PC-3 (cell line): ENCODE data around the gene SLC25A26. TPM values are rescaled to one million over a fixed set of nuclear protein-coding genes. Genes with fewer than 3 reads are reported as not detected.
A peak's percentile ranks its signal among the peaks of the same experiment; 100 is the strongest.
"Not testable (repeated sequence)": the region's sequence is repeated elsewhere in the genome, so short reads cannot be mapped to it uniquely, and the experiment has no call there.

Source experiments
- ATAC-seq: fragments of 200-7000 bp; cut with Tn5 transposase; 2 replicates; pipeline ENCODE4 v1.9.1; 2020; ENCODE audit warnings: mild to moderate bottlenecking, moderate library complexity
- BruUV-seq: library from RNA; stranded (reverse); fragments of 400-500 nt; replicated peaks from 2 replicates; lab custom pipeline; 2021; lab: Mats Ljungman, UMichigan
- CTCF ChIA-PET: fragments of 300-600 bp; sonication (Branson Sonifier 250); formaldehyde crosslinking; loops from one replicate; lab custom pipeline; 2022; ENCODE audit warnings: antibody characterized with exemption; lab: Charles Lee
- POLR2A ChIA-PET: fragments of 300-600 bp; sonication (Branson Sonifier 250); formaldehyde crosslinking; loops from one replicate; lab custom pipeline; 2022; ENCODE audit warnings: antibody characterized with exemption; ENCODE audit not compliant: unreplicated experiment; lab: Charles Lee
- DNase-seq: peaks from one replicate; pipeline ENCODE4 v3.0.0-alpha.2; 2015
- H2AFZ ChIP-seq: fragments of 300-600 bp; sonication (generic); 2 replicates; pipeline ENCODE4 v1.6.0; 2016; ENCODE audit warnings: antibody characterized with exemption, low read length
- H3F3A ChIP-seq: fragments of 300-600 bp; sonication (generic); one replicate; pipeline ENCODE4 v1.6.0; 2017; ENCODE audit warnings: antibody characterized with exemption, low read length, control low read depth, mild to moderate bottlenecking; ENCODE audit not compliant: unreplicated experiment
- H3K27ac ChIP-seq: fragments of 300-600 bp; sonication (generic); 2 replicates; pipeline ENCODE4 v1.5.1; 2016; ENCODE audit warnings: mild to moderate bottlenecking, low read length
- H3K27me3 ChIP-seq: fragments of 300-600 bp; sonication (generic); 2 replicates; pipeline ENCODE4 v1.6.1; 2016; ENCODE audit warnings: low read length, mixed read lengths
- H3K36me3 ChIP-seq: fragments of 300-600 bp; sonication (generic); 2 replicates; pipeline ENCODE4 v1.6.1; 2016; ENCODE audit warnings: low read depth, mixed run types, low read length, mixed read lengths
- H3K4me1 ChIP-seq: fragments of 300-600 bp; sonication (generic); 2 replicates; pipeline ENCODE4 v1.5.1; 2016; ENCODE audit warnings: low read length; ENCODE audit not compliant: insufficient read depth
- H3K4me2 ChIP-seq: fragments of 300-600 bp; sonication (generic); 2 replicates; pipeline ENCODE4 v1.6.0; 2016; ENCODE audit warnings: low read length
- H3K4me3 ChIP-seq: fragments of 300-600 bp; sonication (generic); 2 replicates; pipeline ENCODE4 v1.5.1; 2016; ENCODE audit warnings: mild to moderate bottlenecking, low read length, mixed read lengths
- H3K79me2 ChIP-seq: fragments of 300-600 bp; sonication (generic); 2 replicates; pipeline ENCODE4 v1.6.1; 2017; ENCODE audit warnings: low read length, mixed read lengths
- H3K9ac ChIP-seq: fragments of 300-600 bp; sonication (generic); 2 replicates; pipeline ENCODE4 v1.6.0; 2016; ENCODE audit warnings: mild to moderate bottlenecking, low read length
- H3K9me2 ChIP-seq: fragments of 300-600 bp; sonication (generic); replicated peaks from 2 replicates; pipeline ENCODE4 v1.6.1; 2016; ENCODE audit warnings: mixed run types, low read length, mixed read lengths
- H3K9me3 ChIP-seq: fragments of 300-600 bp; sonication (generic); 2 replicates; pipeline ENCODE4 v1.6.1; 2016; ENCODE audit warnings: low read length, mixed read lengths
- H4K20me1 ChIP-seq: fragments of 300-600 bp; sonication (generic); 2 replicates; pipeline ENCODE4 v1.6.1; 2016; ENCODE audit warnings: low read length, mixed read lengths
- EZH2 ChIP-seq: fragments of 300-600 bp; sonication (generic); IDR thresholded peaks from one replicate; pipeline ENCODE4 v1.6.1; 2017; ENCODE audit warnings: antibody characterized with exemption, mild to moderate bottlenecking, low read length; ENCODE audit not compliant: unreplicated experiment
- EZH2phosphoT487 ChIP-seq: fragments of 300-600 bp; sonication (generic); IDR thresholded peaks from 2 replicates; pipeline ENCODE4 v1.6.1; 2018; ENCODE audit warnings: mild to moderate bottlenecking, antibody characterized with exemption, low read length, borderline replicate concordance
- intact Hi-C: fragments of 100-400 bp; cut with micrococcal nuclease; formaldehyde crosslinking; loops from 2 replicates; pipeline ENCODE4 v1.9.0; 2023
- total RNA-seq: library from RNA; depleted of rRNA; stranded (reverse); fragments of >200 nt; gene quantifications from 2 replicates; pipeline ENCODE4 v1.2.3, GENCODE V29; 2014
- TF ChIP-seq, protein P1 (sequence below): fragments of 300-600 bp; sonication (generic); conservative IDR thresholded peaks from 2 replicates; pipeline ENCODE4 v1.5.1; 2017; ENCODE audit warnings: antibody characterized with exemption, low read depth, mild to moderate bottlenecking, low read length

The SLC25A26 gene
- total RNA-seq, 1 experiment from 2014 or later, result 7.9 TPM

DNA sequence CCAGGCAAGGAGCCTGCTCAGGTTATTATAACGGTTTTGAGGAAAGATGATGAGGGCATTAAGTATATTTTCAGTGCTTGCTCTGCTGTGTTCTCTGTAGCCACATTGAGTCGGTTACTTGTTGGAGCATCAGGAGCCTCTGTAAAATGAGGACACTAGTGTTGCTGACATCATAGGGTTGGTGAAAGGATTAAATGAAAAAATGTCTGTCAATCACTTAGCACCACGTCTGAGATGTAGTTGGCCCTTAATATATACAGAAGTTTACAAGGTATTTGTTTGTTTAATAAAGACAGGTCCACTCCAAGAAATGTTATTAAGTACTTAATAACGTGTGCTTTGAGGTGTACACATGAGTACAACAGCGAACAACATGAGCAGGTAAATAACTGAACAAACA, 735 bp upstream of the SLC25A26 start:
- Histone ChIP-seq H3K79me2 (peaks cover 7% of the 10 kb centered on the region), H3K36me3 (no peaks in the 10 kb centered on the region), H3K9me2 (no peaks in the 10 kb centered on the region), H3K4me3 (peak overlapping the region; percentile 69), H2AFZ (peak overlapping the region; percentile 74; the same call in 1 of the 2 replicates), H3K9ac (peak overlapping the region; percentile 6; the same call in 1 of the 2 replicates), H3K9me3 (no peaks in the 10 kb centered on the region), H3K27ac (no peak overlapping the region), H3F3A (no peaks in the 10 kb centered on the region), H3K4me1 (peaks cover 4% of the 10 kb centered on the region; the same call in 1 of the 2 replicates), H4K20me1 (no peaks in the 10 kb centered on the region), H3K27me3 (no peaks in the 10 kb centered on the region), H3K4me2 (peak overlapping the region; percentile 85)
- no TSS peak for BruUV-seq
- ChIA-PET CTCF (no interaction called here), POLR2A (interaction anchor here (0.5 kb wide), 1 partner anchor 128 kb away, joined by 3 read pairs; no protein-coding TSS in a partner anchor)
- DNase-seq (no peak), ATAC-seq (no peak)
- TF ChIP-seq EZH2phosphoT487 (no peak), EZH2 (no peak)
- TF ChIP-seq, protein P1, sequence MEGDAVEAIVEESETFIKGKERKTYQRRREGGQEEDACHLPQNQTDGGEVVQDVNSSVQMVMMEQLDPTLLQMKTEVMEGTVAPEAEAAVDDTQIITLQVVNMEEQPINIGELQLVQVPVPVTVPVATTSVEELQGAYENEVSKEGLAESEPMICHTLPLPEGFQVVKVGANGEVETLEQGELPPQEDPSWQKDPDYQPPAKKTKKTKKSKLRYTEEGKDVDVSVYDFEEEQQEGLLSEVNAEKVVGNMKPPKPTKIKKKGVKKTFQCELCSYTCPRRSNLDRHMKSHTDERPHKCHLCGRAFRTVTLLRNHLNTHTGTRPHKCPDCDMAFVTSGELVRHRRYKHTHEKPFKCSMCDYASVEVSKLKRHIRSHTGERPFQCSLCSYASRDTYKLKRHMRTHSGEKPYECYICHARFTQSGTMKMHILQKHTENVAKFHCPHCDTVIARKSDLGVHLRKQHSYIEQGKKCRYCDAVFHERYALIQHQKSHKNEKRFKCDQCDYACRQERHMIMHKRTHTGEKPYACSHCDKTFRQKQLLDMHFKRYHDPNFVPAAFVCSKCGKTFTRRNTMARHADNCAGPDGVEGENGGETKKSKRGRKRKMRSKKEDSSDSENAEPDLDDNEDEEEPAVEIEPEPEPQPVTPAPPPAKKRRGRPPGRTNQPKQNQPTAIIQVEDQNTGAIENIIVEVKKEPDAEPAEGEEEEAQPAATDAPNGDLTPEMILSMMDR, result no peak
- intact Hi-C loops, result no loop called here

DNA sequence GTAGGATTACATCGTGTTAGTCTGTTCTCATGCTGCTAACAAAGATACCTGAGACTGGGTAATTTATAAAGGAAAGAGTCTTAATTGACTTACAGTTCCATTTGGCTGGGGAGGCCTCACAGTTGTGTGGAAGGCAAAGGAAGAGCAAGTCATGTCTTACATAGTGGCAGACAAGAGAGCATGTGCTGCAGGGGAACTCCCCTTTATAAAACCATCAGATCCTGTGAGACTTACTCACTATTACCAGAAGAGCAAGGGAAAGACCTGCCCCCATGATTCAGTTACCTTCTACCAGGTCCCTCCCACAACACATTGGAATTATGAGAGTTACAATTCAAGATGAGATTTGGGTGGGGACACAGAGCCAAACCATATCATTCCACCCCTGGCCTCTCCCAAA, 3.4 kb downstream of the SLC25A26 start:
- H3K27me3 ChIP-seq, result no peaks in the 10 kb centered on the region
- H4K20me1 ChIP-seq, result no peaks in the 10 kb centered on the region
- H3K9ac ChIP-seq, result no peak overlapping the region
- H3K4me2 ChIP-seq, result no peak overlapping the region
- no peak overlapping the region for H2AFZ ChIP-seq
- no peaks in the 10 kb centered on the region for H3K9me3 ChIP-seq
- ChIA-PET POLR2A (no interaction called here), CTCF (no interaction called here)
- H3K36me3 ChIP-seq, result no peaks in the 10 kb centered on the region
- no TSS peak for BruUV-seq
- H3K4me3 ChIP-seq, result no peak overlapping the region
- H3F3A ChIP-seq, result no peaks in the 10 kb centered on the region
- TF ChIP-seq, protein P1, result no peak
- TF ChIP-seq EZH2phosphoT487, result no peak
- no peak for TF ChIP-seq EZH2
- no peak overlapping the region for H3K27ac ChIP-seq
- peaks cover 4% of the 10 kb centered on the region; the same call in 1 of the 2 replicates for H3K4me1 ChIP-seq
- no peaks in the 10 kb centered on the region for H3K9me2 ChIP-seq
- intact Hi-C loops, result no loop called here
- no peak for ATAC-seq
- no peak for DNase-seq
- peaks cover 7% of the 10 kb centered on the region for H3K79me2 ChIP-seq

GRCh38 chr3:66226093-66226492, 5.3 kb downstream of the SLC25A26 start:
- DNase-seq, H3F3A ChIP-seq, BruUV-seq, H3K9ac ChIP-seq, H3K36me3 ChIP-seq, H4K20me1 ChIP-seq, H3K4me2 ChIP-seq, H3K79me2 ChIP-seq, H3K4me3 ChIP-seq, CTCF ChIA-PET, H2AFZ ChIP-seq, POLR2A ChIA-PET, H3K9me3 ChIP-seq, H3K9me2 ChIP-seq, H3K4me1 ChIP-seq, ATAC-seq, H3K27me3 ChIP-seq, intact Hi-C loops, H3K27ac ChIP-seq: not testable (repeated sequence)
